ENCODE measurements around the gene ADPRH.
A peak's percentile ranks its signal among the peaks of the same experiment; 100 is the strongest.

ADPRH gene

DNA sequence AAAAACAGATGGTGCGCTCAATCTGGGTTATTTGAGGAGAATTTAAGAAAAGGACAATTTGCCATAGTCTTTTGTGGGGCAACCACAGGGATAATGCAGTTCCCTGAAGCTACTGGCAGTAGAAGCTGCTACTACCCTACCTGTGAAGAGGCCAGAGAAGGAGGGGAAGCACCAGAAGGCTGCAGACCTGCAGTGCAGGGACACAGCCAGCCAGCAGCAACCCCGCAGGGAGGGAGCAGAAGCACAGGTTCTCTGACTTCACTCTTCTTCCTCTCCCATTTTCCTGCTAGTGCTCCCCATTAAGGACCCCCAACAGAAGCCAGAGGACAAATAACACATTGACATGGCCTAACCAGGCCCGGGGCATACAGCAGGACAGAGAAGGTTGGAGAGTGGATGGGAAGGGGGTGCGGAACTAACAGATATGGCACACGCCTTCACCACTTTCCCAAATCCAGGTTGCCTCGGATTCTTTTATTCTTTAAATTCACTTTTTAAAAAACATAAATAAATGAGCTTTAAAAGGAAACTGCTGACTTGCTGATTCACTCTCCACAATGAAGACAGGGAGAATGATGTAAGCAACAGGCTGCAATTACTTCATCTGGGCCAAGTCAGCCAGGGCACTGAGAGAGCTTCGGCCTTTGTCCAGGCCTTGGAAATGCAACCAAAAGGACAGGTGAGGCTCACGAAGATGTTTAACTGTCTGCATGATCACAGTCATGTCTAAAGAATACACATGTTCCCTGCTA lies 51.0 kb downstream of the ADPRH start:
- DNase-seq: peak; percentile 58 to 81 (median 75)

DNA sequence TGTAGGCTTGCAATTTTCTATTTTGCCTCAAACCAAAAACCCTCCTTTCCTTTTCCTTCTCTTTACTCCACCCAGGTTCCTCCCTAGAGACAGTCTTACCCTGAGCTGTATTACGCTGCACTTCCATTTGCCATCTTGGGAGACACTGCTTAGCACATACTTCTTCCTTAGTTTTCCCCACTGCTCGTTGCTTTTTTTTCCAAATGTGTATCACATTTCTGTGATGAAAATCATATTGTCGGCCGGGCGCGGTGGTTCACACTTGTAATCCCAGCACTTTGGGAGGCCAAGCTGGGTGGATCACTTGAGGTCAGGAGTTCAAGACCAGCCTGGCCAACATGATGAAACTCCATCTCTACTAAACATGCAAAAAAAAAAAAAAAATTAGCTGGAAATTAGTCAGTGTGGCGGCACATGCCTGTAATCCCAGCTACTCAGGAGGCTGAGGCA lies 51.6 kb downstream of the ADPRH start:
- DNase-seq: no peak

DNA sequence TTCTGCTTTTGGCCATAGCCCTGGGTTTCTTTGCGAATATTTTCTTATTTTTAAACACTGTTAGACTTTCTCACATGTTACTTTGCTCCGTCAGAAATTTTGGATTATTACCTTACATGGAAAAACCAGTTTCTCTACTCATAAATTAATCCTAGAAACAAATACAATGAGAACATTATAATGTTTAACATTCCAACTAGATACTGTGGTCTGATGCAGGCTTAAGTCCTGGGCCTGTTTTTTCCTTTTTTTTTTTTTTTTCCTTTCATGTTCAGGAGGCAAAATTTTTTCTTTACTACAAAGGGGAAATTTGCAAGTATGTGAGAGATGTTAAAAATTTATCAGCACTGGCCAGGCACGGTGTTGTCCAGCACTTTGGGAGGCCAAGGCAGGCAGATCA lies 52.2 kb downstream of the ADPRH start:
- no peak for DNase-seq

DNA sequence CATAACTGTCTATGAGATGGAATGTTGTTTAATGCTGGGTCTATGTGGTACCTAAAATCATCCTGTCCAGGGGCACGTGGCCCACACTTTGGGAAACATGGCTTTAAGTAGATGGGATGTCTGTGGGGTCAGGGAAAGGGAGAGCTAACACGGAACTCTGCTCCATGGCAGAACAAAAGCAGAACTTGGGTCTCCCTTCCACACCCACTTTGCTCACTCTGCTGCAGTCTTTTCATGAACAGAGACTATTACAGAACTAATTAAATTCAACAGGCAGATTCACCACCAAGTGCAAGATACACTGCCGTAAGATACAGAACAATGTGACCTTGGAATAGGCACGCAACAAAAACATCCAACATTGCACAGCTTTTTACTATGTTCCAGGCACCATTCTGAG lies 52.9 kb downstream of the ADPRH start:
- DNase-seq: peak in 3 of 4 experiments; percentile 44 to 62 (median 51)

DNA sequence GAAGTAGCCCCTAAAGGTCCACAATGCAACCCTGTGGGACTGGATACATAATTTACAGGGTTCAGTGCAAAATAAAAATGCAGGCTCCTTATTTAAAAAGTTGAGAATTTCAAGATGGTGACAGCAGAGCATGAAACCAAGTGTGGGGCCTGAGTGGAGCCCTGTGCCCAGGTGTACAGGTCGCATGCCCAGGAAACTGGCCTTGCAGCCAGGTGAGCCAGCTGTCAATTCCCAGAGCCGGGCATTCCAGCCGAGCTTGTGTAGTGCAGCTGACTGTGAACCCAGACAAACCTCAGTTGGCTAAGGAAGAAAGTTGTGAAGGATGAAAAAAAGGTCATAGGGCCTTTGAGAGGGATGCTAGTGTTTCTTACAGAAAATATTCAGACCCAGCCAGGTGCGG lies 53.5 kb downstream of the ADPRH start:
- no peak for DNase-seq

DNA sequence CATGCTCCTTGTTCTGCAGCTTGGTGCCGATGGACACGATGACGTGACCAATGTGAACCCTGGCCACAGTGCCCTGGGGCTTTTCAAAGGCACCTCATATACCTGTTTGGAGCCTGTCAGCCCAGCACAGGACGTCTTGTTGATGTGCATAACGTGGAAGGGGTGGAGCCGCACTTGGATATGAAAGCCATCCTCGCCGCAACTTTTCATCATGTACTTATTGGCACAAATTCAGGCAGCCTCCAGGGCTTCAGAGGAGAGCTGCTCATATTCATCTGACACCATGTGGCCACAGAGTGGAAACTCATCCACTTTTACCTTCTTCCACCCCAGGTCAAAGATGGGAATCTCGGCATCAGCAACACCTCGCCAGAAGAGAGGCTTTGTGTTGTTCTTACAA lies 56.4 kb downstream of the ADPRH start:
- DNase-seq: no peak

DNA sequence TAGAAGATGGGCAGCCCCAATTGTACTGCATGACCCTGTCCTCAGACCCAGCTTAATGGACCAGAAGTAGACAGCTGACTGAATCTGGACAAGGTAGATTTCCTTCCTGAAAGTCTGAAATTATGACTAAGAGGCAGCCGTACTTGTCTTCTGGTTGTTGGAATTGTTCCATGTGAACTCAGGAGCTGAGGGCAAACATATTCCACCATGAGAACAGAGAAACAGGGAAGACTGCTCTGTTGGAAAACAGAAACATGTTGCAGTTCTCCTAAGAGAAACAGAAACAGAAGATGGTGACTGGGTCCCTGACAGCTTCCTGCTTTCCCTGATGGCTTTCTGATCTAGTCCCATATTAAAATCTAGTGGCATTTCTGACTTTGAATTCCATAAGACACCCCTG lies 57.0 kb downstream of the ADPRH start:
- DNase-seq: peak; percentile 27 to 54 (median 36)

DNA sequence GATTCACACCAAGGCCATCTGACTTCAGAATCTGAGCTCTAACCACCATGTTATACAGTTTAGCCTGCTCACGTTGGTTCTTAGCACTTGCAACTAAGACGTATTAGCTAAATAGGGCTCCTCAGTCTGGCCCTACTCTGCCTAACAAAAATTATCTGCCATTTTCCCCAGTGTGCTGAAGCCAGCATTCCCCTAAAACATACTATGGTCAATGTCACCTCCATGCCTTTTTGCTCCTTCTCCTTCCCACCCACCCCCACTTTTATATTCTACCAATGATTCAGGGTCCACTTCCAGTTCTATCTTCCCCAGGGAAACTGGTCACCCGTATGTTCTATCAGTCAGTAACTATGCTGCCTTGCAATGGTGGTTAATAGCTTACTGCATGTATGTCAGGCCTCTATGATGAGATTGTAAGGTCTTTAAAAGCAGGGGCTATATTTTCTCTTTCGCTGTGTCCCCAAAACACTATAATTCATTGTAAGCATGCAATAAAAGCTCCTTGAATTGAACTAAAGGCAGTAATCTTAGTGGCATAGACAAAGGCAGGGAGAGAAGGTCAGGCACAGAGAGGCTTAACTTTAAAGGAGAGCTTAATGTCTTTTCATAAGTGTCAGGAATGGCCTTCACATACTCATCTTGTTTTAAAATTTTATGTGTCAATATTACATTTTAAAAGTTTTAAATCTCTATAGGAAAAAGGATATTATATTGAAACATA lies 57.8 kb downstream of the ADPRH start:
- DNase-seq: no peak

DNA sequence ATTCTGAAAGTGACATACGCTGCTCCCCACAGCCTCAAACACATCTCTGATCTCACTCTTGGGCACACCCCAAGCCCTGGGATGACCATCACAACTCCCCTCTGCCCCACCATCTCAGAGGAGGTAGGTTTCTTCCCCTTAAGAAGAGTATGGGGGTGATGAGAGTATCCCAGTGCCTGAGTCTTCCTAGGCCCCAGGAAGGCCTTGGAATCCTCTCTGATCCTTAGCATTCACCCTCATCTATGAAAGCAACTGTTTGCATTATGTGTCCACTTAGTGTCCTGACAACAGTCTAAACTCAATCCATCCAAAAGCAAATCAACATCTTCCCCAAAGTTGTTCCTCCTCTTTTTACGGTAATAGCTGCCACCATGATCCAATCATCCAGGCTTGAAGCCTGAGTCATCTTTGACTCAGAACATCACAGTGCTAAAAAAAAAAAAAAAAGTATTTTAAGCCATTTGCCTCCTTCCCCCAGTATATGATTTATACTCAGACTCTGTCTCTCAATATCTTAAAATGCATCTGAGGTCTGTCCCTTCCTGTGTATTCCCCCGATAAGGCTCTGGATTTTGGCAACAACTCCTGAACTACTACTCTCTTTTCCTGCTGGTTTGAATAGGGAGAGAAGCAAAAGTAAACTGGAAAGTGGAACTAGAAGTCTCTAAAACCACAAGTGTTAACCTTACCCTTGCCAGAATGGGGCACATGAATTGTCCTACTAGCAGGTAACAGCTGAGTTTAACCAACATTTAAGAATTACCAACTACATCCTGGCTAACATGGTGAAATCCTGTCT lies 58.6 kb downstream of the ADPRH start:
- DNase-seq: peak; percentile 69 to 92 (median 80)
